HG03439 (cell line): Measurements from ENCODE around the gene LSAMP.

Source experiments
- ATAC-seq: cut with Tn5 transposase; IDR thresholded peaks from one replicate; pipeline ENCODE4 v1.9.1; 2021; ENCODE audit warnings: mild to moderate bottlenecking, moderate library complexity; ENCODE audit not compliant: unreplicated experiment

LSAMP gene

GRCh38 chr3:116064646-116065045, 380.6 kb downstream of the LSAMP start:
- no peak for ATAC-seq

- ATAC-seq, result no peak
Measured at GRCh38 chr3:116059421-116060096, 385.7 kb downstream of the LSAMP start.

GRCh38 chr3:116058844-116059243, 386.4 kb downstream of the LSAMP start:
- no peak for ATAC-seq

- no peak for ATAC-seq
Measured at GRCh38 chr3:116057400-116058006, 387.8 kb downstream of the LSAMP start.

GRCh38 chr3:116056280-116056679, 389.0 kb downstream of the LSAMP start:
- ATAC-seq, result peak; percentile 87

- ATAC-seq, result no peak
Measured at GRCh38 chr3:116053017-116053416, 392.3 kb downstream of the LSAMP start.

GRCh38 chr3:116052602-116053001, 392.7 kb downstream of the LSAMP start:
- no peak for ATAC-seq

- ATAC-seq, result no peak
Measured at GRCh38 chr3:116051586-116051985, 393.7 kb downstream of the LSAMP start.

- peak; percentile 60 for ATAC-seq
Measured at GRCh38 chr3:116051040-116051439, 394.2 kb downstream of the LSAMP start.

GRCh38 chr3:116050311-116050915, 394.9 kb downstream of the LSAMP start:
- no peak for ATAC-seq

GRCh38 chr3:116048991-116049390, 396.3 kb downstream of the LSAMP start:
- ATAC-seq, result no peak

GRCh38 chr3:116046350-116046749, 398.9 kb downstream of the LSAMP start:
- no peak for ATAC-seq

GRCh38 chr3:116045314-116045713, 400.0 kb downstream of the LSAMP start:
- ATAC-seq, result no peak

GRCh38 chr3:116040152-116040551, 405.1 kb downstream of the LSAMP start:
- ATAC-seq, result no peak

- ATAC-seq, result no peak
Measured at GRCh38 chr3:116039651-116039985, 405.7 kb downstream of the LSAMP start.

GRCh38 chr3:116038968-116039650, 406.2 kb downstream of the LSAMP start:
- no peak for ATAC-seq

- peak; percentile 98 for ATAC-seq
Measured at GRCh38 chr3:116037954-116038911, 407.1 kb downstream of the LSAMP start.

- ATAC-seq, result no peak
Measured at GRCh38 chr3:116035429-116035828, 409.9 kb downstream of the LSAMP start.

- ATAC-seq, result no peak
Measured at GRCh38 chr3:116034794-116035193, 410.5 kb downstream of the LSAMP start.

GRCh38 chr3:116034086-116034485, 411.2 kb downstream of the LSAMP start:
- ATAC-seq, result no peak

- ATAC-seq, result no peak
Measured at GRCh38 chr3:116033516-116033915, 411.8 kb downstream of the LSAMP start.
